ENCODE measurements around the gene PARVB.

The PARVB gene

GRCh38 chr22:44162960-44163359, 138.9 kb downstream of the PARVB start:
- DNase-seq (ENCODE audit: low read depth), result no peak

GRCh38 chr22:44163536-44163935, 139.4 kb downstream of the PARVB start:
- DNase-seq (ENCODE audit: low read depth), result no peak

GRCh38 chr22:44164031-44164430, 139.9 kb downstream of the PARVB start:
- DNase-seq (ENCODE audit: low read depth), result no peak

- DNase-seq (ENCODE audit: low read depth), result no peak
Measured at GRCh38 chr22:44165286-44165874, 141.3 kb downstream of the PARVB start.

GRCh38 chr22:44166498-44167276, 142.6 kb downstream of the PARVB start:
- DNase-seq (ENCODE audit: low read depth), result no peak

GRCh38 chr22:44167501-44167900, 143.4 kb downstream of the PARVB start:
- DNase-seq (ENCODE audit: low read depth), result no peak

GRCh38 chr22:44168206-44168605, 144.1 kb downstream of the PARVB start:
- no peak for DNase-seq (ENCODE audit: low read depth)

- no peak for DNase-seq (ENCODE audit: low read depth)
Measured at GRCh38 chr22:44170470-44170869, 146.4 kb downstream of the PARVB start.

- DNase-seq (ENCODE audit: low read depth), result no peak
Measured at GRCh38 chr22:44171561-44171960, 147.5 kb downstream of the PARVB start.

GRCh38 chr22:44172370-44173108, 148.4 kb downstream of the PARVB start:
- no peak for DNase-seq (ENCODE audit: low read depth)

- DNase-seq (ENCODE audit: low read depth), result no peak
Measured at GRCh38 chr22:44173154-44173553, 149.1 kb downstream of the PARVB start.

GRCh38 chr22:44175676-44176075, 151.6 kb downstream of the PARVB start:
- DNase-seq (ENCODE audit: low read depth), result no peak

- DNase-seq (ENCODE audit: low read depth), result no peak
Measured at GRCh38 chr22:44179196-44179988, 155.3 kb downstream of the PARVB start.

GRCh38 chr22:44179989-44180705, 156.0 kb downstream of the PARVB start:
- DNase-seq (ENCODE audit: low read depth), result no peak

GRCh38 chr22:44180706-44181032, 156.6 kb downstream of the PARVB start, which contains the start of gene PARVG:
PARVG (plus strand) TSS chr22:44180925; CDS start chr22:44183330, 2,405 bp downstream.
- no peak for DNase-seq (ENCODE audit: low read depth)

GRCh38 chr22:44181033-44181911, 157.2 kb downstream of the PARVB start:
- DNase-seq (ENCODE audit: low read depth), result peak; percentile 67

GRCh38 chr22:44181912-44182587, 157.9 kb downstream of the PARVB start:
- no peak for DNase-seq (ENCODE audit: low read depth)

- peak; percentile 22 for DNase-seq (ENCODE audit: low read depth)
Measured at GRCh38 chr22:44182588-44183286, 158.6 kb downstream of the PARVB start.

- DNase-seq (ENCODE audit: low read depth), result no peak
Measured at GRCh38 chr22:44183287-44183588, 159.1 kb downstream of the PARVB start.

GRCh38 chr22:44184006-44184405, 159.9 kb downstream of the PARVB start:
- no peak for DNase-seq (ENCODE audit: low read depth)
